Myocyte (in vitro differentiated cells): Measurements from ENCODE around the gene UQCC3. TPM values are rescaled to one million over a fixed set of nuclear protein-coding genes. Genes with fewer than 3 reads are reported as not detected.
A peak's percentile ranks its signal among the peaks of the same experiment; 100 is the strongest.
"Not testable (repeated sequence)": the region's sequence is repeated elsewhere in the genome, so short reads cannot be mapped to it uniquely, and the experiment has no call there.

ENCODE experiments used
- DNase-seq: peaks from one replicate; pipeline ENCODE4 v3.0.0-alpha.2; 2012; ENCODE audit warnings: low read depth
- polyA plus RNA-seq: library from polyadenylated mRNA; unstranded; fragments of >200 nt; gene quantifications from one replicate; pipeline ENCODE4 v1.2.1, GENCODE V29; 2012; ENCODE audit warnings: missing spikeins
- total RNA-seq: library from RNA; depleted of rRNA; stranded (reverse); fragments of >200 nt; gene quantifications from 2 replicates; pipeline ENCODE4 v1.2.3, GENCODE V29; 2014

Gene UQCC3, protein sequence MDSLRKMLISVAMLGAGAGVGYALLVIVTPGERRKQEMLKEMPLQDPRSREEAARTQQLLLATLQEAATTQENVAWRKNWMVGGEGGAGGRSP
- total RNA-seq, result 5.7 and 6.3 TPM in 2 replicates
- 11.7 TPM for polyA plus RNA-seq

DNA sequence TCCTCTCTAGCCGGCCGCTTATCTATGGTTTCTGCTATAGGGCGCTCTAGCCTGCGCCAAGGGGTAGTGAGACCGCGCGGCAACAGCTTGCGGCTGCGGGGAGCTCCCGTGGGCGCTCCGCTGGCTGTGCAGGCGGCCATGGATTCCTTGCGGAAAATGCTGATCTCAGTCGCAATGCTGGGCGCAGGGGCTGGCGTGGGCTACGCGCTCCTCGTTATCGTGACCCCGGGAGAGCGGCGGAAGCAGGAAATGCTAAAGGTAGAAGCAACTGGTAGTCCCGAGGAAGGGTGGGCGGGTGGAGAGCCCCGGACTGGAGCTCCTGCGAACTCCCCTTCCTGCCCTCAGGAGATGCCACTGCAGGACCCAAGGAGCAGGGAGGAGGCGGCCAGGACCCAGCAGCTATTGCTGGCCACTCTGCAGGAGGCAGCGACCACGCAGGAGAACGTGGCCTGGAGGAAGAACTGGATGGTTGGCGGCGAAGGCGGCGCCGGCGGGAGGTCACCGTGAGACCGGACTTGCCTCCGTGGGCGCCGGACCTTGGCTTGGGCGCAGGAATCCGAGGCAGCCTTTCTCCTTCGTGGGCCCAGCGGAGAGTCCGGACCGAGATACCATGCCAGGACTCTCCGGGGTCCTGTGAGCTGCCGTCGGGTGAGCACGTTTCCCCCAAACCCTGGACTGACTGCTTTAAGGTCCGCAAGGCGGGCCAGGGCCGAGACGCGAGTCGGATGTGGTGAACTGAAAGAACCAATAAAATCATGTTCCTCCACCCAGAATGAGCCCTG is at the start of gene UQCC3, which contains the start of gene LBHD1:
Gene UQCC3 (plus strand): TSS at position 66 of the 782 bp plus-strand sequence. CDS start 73 bp downstream, at position 139.
Gene LBHD1 (minus strand): TSS at position 660 of the 782 bp plus-strand sequence. CDS start 2,236 bp downstream, outside the sequence.
- peak; percentile 91 for DNase-seq

DNA sequence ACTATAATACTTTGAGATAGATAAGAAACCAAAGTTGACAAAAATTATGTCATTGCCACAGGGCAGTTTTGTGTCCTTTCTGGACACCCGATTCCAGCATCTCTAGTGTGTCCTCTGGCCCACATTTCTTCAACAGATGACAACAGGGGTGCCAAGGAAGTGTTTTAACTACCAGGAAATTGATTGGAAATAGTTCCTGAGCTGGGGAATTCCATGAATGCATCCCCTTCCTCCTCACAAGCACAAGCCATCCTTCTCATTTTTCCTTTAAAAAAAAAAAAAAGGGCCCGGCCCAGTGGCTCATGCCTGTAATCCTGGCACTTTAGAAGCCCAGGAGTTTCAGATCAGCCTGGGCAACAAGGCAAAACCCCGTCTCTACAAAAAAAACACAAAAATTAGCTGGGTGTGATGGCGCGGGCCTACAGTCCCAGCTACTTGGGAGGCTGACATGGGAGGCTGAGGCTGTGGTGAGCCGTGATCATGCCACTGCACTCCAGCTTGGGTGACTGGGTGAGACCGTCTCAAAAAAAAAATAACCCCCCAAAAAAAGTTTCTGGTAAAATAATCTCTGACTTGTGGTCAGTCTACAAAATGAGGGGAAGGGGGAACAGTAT is 48.9 kb upstream of the UQCC3 start:
- no peak for DNase-seq

DNA sequence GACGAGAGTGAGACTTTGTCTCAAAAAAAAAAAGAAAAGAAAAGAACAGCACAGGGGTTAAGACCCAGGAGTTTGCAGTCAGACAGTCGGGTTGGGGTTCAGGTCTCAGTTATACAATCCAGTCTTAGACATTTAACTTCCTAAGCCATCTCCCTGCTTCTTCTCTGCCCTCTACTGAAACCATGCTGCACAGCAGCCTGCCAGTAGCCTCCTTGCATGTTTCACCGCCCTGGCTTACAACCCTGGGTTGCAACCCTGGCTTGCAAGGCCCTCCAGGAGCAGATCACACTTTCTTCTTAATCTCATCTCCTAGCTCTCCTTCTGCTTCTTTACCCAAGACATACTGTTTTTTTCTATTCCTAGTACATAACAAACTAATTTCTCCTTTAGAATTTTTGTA is 43.8 kb upstream of the UQCC3 start:
- no peak for DNase-seq

- no peak for DNase-seq
Measured at GRCh38 chr11:62632492-62632891, 39.0 kb upstream of the UQCC3 start.

GRCh38 chr11:62644220-62644619 is 27.3 kb upstream of the UQCC3 start:
- DNase-seq, result no peak

DNA sequence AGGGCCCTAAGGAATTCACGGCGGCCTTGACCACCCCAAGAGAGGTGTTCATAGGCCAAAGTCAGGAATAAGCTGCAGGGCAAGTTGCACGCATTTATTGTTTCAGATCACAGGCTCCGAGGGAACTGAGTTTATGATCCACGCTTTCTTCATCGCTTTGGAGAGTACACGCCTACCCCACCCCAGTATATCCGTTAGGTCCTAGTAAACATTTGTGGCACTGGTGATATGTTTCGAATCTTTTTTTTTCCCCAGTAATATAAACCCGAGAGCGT is 25.9 kb upstream of the UQCC3 start:
- DNase-seq, result no peak

DNA sequence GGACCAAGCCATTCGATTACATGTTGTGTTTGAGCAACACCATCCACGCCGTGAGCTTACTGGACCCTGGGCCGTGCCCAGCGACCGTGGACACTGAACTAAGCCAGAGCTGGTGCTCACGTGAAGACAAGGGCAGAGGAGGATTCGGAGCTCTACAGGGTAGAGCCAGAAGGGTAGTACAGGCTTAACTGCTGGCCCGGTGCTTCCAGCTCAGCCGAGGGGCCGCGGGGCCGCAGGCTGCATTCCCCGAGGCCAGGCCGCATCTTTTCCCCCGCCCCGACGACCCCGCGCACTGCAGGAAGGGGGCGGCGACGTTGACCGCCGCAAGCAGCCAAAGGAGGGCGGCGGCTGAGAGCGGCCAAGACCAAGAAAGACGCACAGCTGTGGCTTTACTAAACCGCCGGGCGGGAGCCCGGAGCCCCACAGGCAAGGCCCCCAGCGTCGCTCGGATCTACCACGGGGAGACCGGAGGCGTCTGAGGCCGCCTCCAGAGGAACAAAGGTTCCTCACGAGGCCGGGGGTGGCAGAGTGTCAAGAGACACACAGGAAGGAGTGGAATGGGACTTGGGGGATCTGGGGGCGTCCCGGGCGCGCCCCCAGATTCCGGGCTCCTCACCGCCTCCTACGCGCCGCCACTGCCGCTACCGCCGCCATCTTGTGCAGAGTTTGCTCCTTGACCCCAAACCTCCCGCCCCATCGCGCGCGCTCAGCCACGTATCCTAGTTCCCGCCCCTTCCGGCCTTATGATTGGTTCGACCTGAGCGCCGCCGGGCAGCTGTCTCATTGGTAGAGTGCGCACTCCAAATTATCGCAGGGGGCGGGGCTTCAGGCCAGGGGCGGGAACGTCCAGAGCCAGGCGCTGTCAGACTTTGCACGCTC is 25.3 kb upstream of the UQCC3 start, which contains the start of gene GANAB:
Gene GANAB (minus strand): TSS at position 668 of the 879 bp plus-strand sequence. CDS start 14 bp downstream, at position 654.
- peak; percentile 99 for DNase-seq

GRCh38 chr11:62646825-62647608 is 24.5 kb upstream of the UQCC3 start:
- no peak for DNase-seq

- no peak for DNase-seq
Measured at GRCh38 chr11:62647609-62648005, 23.9 kb upstream of the UQCC3 start.

GRCh38 chr11:62648185-62648966 is 23.1 kb upstream of the UQCC3 start:
- DNase-seq, result no peak

GRCh38 chr11:62648967-62649364 is 22.5 kb upstream of the UQCC3 start:
- no peak for DNase-seq

- no peak for DNase-seq
Measured at GRCh38 chr11:62649486-62649885, 22.0 kb upstream of the UQCC3 start.

DNA sequence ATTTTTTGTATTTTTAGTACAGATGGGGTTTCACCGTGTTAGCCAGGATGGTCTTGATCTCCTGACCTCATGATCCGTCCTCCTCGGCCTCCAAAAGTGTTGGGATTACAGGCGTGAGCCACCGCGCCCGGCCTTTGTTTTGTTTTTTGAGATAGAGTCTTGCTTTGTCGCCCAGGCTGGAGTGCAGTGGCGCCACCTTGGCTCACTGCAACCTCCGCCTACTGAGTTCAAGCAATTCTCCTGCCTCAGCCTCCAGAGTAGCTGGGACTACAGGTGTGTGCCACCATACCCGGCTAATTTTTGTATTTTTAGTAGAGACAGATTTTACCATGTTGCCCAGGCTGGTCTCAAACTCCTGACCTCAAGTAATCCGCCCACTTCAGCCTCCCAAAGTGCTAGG is 21.2 kb upstream of the UQCC3 start:
- not testable (repeated sequence) for DNase-seq

DNA sequence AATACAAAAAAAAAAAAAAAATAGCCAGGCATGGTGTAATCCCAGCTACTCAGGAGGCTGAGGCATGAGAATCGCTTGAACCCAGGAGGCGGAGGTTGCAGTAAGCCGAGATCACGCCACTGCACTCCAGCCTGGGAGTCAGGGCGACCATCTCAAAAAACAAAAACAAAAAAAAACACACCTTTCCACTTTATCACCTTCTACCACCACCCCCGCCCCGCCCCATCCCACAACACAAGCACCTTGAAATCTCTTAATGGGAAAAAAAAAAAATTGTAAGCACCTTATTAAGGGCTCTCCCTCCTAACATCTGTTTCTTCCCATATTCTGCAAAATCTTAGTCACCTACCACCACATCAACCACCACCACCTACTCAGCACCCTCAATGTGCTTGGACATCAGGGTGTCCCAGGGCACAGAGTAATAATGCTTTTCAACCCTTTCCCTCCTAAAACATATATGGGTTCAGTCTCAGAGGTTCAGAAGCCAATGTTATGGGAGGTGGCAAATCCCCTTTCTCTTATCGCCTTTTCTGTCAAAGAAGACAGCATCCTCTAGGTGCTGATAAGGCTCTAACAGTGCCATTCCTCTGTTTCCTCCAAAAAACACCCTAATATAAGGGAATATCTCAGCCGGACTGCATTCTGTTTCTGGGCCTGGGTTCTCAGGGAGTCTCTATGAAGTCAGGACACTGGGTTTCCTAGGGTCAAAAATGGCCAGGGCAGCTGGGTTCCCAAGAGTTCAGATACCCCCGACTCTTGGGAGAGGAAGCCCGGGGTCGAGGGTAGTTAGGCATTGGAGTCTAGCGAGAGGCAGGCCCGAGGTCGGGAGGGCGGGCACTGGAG is 19.1 kb upstream of the UQCC3 start:
- DNase-seq, result no peak

DNA sequence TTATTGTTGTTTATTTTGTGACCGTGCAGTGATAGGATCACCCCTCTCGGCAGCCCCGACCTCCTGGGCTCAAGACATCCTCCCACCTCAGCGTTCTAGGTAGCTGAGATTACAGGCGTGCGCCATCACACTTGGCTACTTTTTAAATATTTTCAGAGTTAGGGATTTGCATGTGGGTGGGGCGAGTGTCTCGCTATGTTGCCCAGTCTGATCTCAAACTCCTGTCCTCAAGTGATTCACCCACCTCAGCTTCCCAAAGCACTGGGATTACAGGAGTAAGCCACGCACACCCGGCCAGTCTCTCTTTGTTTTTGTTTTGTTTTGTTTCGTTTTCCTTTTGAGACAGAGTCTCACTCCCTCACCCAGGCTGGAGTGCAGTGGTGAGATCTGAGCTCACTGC is 17.2 kb upstream of the UQCC3 start:
- DNase-seq, result no peak

DNA sequence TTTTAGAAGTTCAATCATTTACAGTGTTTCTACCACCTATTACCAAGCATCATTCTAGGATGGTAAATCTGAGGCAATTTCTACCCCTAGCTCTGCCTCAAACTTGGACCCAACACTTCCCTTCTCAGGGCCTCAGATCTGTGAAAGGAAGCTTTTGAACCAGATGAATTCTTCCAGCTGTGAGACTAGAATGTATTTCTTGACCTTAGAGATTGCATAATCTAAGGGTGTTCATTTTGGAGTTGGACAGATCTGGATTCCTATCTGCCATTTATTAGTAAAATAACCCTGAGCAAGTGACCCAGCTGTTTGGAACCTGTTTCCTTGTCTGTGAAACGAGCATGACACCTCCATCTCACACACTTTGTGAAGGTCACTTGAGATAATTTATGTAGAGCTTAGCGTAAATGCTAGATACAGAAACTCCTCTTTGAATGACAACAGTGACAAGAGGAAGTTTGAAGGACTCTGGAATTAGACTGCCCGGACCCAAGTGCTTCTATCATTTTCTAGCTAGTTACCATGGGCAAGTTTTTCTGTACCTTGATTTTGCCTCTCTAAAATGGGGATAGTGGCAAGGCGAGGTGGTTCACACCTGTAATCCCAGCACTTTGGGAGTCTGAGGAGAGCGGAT is 14.6 kb upstream of the UQCC3 start:
- no peak for DNase-seq

- DNase-seq, result no peak
Measured at GRCh38 chr11:62664405-62665074, 6.9 kb upstream of the UQCC3 start.

- peak; percentile 94 for DNase-seq
Measured at GRCh38 chr11:62665075-62665598, 6.3 kb upstream of the UQCC3 start, which contains the start of the genes C11orf98 and CSKMT. Gene C11orf98, minus strand, starts transcription at chr11:62665210. Its CDS starts 41 bp downstream, at chr11:62665169. Gene CSKMT, plus strand, starts transcription at chr11:62665312. Its CDS starts 568 bp downstream, at chr11:62665880.
